PC-3 (cell line): ENCODE data around the gene ARHGAP8.

ENCODE experiments used
- EZH2phosphoT487 ChIP-seq: fragments of 300-600 bp; sonication (generic); IDR thresholded peaks from 2 replicates; pipeline ENCODE4 v1.6.1; 2018; ENCODE audit warnings: mild to moderate bottlenecking, antibody characterized with exemption, low read length, borderline replicate concordance
- TF ChIP-seq, protein P1 (sequence below): fragments of 300-600 bp; sonication (generic); conservative IDR thresholded peaks from 2 replicates; pipeline ENCODE4 v1.5.1; 2017; ENCODE audit warnings: antibody characterized with exemption, low read depth, mild to moderate bottlenecking, low read length

DNA sequence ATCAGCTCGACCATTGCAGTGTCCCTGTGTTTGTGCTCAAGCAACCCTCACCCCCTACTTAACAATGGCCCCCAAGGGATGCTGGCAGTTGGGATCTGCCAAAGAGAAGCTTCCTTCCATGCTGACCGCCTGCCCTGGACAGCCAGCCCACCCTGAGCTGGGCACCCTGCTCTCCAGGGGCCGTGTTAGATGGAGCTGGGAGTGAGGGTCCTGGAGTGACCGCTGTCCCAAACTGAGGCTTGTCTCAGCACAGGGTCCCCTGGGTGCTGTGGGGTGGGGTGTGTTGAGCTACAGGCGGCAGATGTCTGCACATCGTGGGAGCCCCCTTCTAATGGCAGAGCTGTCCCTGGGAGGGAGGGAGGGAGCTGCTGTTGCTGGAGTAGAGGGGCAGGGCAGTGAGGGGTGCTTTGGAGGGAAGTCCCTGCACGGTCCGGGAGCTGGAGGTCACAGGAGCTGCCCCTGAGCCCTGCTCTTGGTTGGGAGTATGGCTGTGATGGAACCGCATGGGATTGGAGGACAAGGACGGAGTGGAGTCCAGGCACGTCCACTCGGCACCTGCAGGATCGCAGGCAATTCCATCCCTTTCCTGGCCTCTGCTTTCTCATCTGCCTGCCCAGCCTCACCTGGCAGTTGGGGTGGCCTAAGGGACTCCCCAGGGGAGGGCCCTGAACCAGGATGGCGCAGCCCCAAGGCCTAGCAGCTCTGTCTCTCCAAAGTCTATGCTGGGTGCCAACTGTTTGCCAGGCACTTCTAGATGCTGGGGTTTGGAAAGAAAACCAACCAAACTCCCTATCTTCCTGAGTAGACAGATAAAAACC is 126.3 kb downstream of the ARHGAP8 start:
- TF ChIP-seq, protein P1, sequence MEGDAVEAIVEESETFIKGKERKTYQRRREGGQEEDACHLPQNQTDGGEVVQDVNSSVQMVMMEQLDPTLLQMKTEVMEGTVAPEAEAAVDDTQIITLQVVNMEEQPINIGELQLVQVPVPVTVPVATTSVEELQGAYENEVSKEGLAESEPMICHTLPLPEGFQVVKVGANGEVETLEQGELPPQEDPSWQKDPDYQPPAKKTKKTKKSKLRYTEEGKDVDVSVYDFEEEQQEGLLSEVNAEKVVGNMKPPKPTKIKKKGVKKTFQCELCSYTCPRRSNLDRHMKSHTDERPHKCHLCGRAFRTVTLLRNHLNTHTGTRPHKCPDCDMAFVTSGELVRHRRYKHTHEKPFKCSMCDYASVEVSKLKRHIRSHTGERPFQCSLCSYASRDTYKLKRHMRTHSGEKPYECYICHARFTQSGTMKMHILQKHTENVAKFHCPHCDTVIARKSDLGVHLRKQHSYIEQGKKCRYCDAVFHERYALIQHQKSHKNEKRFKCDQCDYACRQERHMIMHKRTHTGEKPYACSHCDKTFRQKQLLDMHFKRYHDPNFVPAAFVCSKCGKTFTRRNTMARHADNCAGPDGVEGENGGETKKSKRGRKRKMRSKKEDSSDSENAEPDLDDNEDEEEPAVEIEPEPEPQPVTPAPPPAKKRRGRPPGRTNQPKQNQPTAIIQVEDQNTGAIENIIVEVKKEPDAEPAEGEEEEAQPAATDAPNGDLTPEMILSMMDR, result no peak
- no peak for TF ChIP-seq EZH2phosphoT487
